ENCODE measurements around the gene FAM43B.

GRCh38 chr1:20596106-20596505 is 43.7 kb downstream of the FAM43B start:
- TF ChIP-seq FOXM1 (IDR thresholded peaks at IDR 0.05; ENCODE audit: borderline replicate concordance, low read depth) (no peak), REST (IDR thresholded peaks at IDR 0.05; ENCODE audit: low read depth) (no peak), EP300 (IDR thresholded peaks at IDR 0.05; ENCODE audit: borderline replicate concordance) (no peak), MAX (IDR thresholded peaks at IDR 0.05) (no peak), RAD21 (IDR thresholded peaks at IDR 0.05; ENCODE audit: low read depth) (no peak), CREB1 (IDR thresholded peaks at IDR 0.05; ENCODE audit: low read depth) (no peak), TAF1 (IDR thresholded peaks at IDR 0.05; ENCODE audit: low read depth) (no peak), TCF12 (IDR thresholded peaks at IDR 0.05; ENCODE audit: low read depth) (no peak), ZBTB7A (IDR thresholded peaks at IDR 0.05; ENCODE audit: low read depth) (no peak), YY1 (IDR thresholded peaks at IDR 0.05; ENCODE audit: low read depth) (no peak)
